ENCODE measurements around the gene RPLP1.

- no peak for TF ChIP-seq POLR2A (IDR thresholded peaks at IDR 0.05)
- no peak for TF ChIP-seq CTCF (IDR thresholded peaks at IDR 0.05)
These were observed 40.8 kb downstream of the RPLP1 start for GRCh38 chr15:69493406-69493805.
